ENCODE data around the gene PFKP.
A peak's percentile ranks its signal among the peaks of the same experiment; 100 is the strongest.

PFKP gene

GRCh38 chr10:3062502-3063186 lies 4.7 kb upstream of the PFKP start:
- TF ChIP-seq CTCF (IDR thresholded peaks at IDR 0.05; ENCODE audit: control insufficient read depth, insufficient read depth, low read depth, low read length, missing control alignments), result no peak
- DNase-seq (ENCODE audit: low read depth), result no peak
- no peak overlapping the region for H3K4me3 ChIP-seq (ENCODE audit: control insufficient read depth, low read depth, low read length)

DNA sequence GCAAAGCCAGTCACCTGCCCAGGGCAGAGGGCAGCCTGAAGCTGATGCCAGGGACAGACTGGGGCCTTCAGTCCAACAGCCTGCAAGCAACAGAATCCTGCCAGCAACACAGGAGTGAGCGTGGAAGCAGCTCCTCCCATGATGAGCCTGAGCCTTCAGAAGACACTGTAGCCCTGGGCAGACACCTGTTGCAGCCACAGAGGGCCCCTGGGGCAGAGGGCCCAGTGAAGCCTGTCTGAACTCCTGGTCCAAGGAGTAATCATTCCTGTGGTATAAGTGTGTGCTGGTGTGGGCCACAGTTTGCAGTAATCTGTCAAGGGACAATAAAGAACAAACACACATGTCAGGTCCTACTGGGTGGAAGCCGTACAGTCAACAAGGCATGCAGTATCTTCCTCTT lies 2.9 kb upstream of the PFKP start:
- DNase-seq (ENCODE audit: low read depth), result no peak
- H3K4me3 ChIP-seq (ENCODE audit: control insufficient read depth, low read depth, low read length), result no peak overlapping the region
- TF ChIP-seq CTCF (IDR thresholded peaks at IDR 0.05; ENCODE audit: control insufficient read depth, insufficient read depth, low read depth, low read length, missing control alignments), result no peak

- no peak for DNase-seq (ENCODE audit: low read depth)
- no peak overlapping the region for H3K4me3 ChIP-seq (ENCODE audit: control insufficient read depth, low read depth, low read length)
- TF ChIP-seq CTCF (IDR thresholded peaks at IDR 0.05; ENCODE audit: control insufficient read depth, insufficient read depth, low read depth, low read length, missing control alignments), result no peak
Measured at GRCh38 chr10:3065622-3066021, 1.7 kb upstream of the PFKP start.

DNA sequence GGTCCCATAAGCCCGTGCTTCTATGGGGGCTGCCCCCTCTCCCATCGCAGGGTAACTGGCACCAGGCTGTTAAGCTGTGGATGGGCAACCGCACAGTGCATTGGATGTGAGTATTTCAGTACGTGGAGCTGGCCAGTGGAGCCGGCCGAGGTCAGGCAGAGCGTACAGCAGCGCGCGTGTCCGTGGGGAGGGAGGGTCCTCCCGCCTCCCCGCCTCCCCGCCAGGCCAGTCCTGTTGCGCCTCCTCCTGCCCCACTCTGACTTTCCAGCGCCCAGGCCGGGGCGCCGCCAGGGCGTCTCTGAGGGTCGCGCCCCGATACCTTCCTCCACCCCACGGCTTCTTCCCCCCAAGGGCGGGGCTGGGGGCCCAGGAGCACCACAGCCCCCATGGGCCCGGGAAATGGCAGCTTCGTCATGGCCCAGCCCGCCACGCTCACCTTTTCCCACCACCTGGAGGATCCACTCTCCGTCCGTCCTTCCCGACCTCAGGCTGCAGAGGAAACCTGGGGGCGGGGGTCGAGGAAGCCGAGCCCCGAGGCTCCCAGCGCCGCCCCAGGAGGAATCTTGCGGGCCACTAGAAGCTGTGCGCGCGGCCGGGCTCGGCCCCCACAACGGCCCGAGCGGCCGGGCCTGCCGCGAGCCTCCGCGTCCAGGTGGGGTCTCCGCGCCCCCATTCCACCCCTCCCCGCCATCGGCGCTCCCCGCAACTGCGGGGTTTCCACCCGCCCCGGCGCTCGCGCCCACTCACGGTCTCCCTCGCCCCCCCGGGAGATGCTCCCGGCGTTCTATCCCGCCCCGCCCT lies 831 bp upstream of the PFKP start:
- no peak for DNase-seq (ENCODE audit: low read depth)
- no peak for TF ChIP-seq CTCF (IDR thresholded peaks at IDR 0.05; ENCODE audit: control insufficient read depth, insufficient read depth, low read depth, low read length, missing control alignments)
- peak overlapping the region; percentile 80 for H3K4me3 ChIP-seq (ENCODE audit: control insufficient read depth, low read depth, low read length)

DNA sequence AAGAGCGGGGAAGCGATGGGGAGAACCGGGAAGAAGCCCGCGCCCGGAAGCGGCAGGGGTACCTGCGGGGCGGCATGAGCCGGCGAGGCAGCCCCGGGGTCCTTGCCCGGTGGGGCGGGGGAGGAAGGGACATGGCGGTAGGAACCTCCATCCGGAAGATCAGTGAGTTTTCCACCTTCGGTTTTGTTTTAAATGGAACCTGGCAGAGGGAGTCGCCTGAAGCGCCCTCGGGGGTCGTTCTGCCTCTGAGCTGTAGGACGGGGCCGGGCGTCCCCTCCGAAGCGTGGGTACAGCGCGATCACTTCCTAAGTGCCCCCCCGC lies 471 bp downstream of the PFKP start:
- no peak for TF ChIP-seq CTCF (IDR thresholded peaks at IDR 0.05; ENCODE audit: control insufficient read depth, insufficient read depth, low read depth, low read length, missing control alignments)
- peak overlapping the region; percentile 80 for H3K4me3 ChIP-seq (ENCODE audit: control insufficient read depth, low read depth, low read length)
- DNase-seq (ENCODE audit: low read depth), result no peak

DNA sequence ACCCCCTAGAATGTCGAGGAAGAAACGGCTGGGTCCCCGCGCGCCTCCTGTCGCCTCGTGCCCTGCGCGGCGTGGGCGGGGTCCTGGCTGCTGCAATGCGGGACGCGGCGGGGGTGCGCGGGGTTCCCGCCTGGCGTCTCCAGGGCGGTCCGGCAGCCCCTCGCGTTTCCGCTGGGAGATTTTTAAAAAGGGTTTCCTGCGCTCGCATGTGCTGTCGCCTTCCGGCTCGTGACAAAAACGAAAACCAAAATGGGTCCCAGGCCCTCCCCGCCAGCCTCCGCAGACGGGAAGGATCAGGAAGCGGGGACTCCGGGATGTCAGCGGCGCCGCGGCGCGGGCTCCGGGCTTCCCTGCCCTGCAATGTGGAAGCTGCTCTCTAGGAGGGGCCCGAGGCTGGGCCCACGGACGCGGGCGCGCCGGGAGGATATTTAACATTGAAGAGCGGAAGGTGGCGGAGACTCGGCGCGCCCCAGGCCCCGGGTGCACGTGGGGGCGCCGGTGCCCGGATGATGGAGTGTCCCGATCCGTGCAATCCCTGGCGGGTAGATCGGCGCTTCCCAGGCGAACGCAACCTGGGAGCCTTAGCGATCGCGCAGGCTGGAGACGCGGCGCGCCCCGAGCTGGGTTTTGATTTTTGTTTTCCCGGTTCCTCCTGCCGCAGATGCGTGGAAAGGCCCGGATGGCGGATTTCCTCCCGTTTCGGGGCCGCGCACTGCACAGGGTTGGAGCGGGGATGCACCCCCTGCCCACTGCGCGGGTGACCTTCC lies 1.0 kb downstream of the PFKP start:
- TF ChIP-seq CTCF (IDR thresholded peaks at IDR 0.05; ENCODE audit: control insufficient read depth, insufficient read depth, low read depth, low read length, missing control alignments), result peak; percentile 39
- DNase-seq (ENCODE audit: low read depth), result no peak
- peak overlapping the region; percentile 80 for H3K4me3 ChIP-seq (ENCODE audit: control insufficient read depth, low read depth, low read length)

All from AG09309 (cell line).